ENCODE measurements around the gene TUT7.
"Not testable (repeated sequence)": the region's sequence is repeated elsewhere in the genome, so short reads cannot be mapped to it uniquely, and the experiment has no call there.

TUT7 gene

GRCh38 chr9:86344818-86345217 is 9.4 kb downstream of the TUT7 start:
- no peak for DNase-seq

GRCh38 chr9:86342269-86342668 is 11.9 kb downstream of the TUT7 start:
- DNase-seq: no peak

- no peak for DNase-seq
Measured at GRCh38 chr9:86341007-86341491, 13.2 kb downstream of the TUT7 start.

GRCh38 chr9:86340356-86341006 is 13.7 kb downstream of the TUT7 start:
- no peak for DNase-seq

GRCh38 chr9:86337469-86338108 is 16.6 kb downstream of the TUT7 start:
- no peak for DNase-seq

GRCh38 chr9:86336058-86336457 is 18.2 kb downstream of the TUT7 start:
- no peak for DNase-seq

GRCh38 chr9:86333651-86334050 is 20.6 kb downstream of the TUT7 start:
- no peak for DNase-seq

GRCh38 chr9:86330186-86330585 is 24.0 kb downstream of the TUT7 start:
- DNase-seq: no peak

GRCh38 chr9:86329649-86330048 is 24.6 kb downstream of the TUT7 start:
- DNase-seq: no peak

- DNase-seq: no peak
Measured at GRCh38 chr9:86328156-86328555, 26.1 kb downstream of the TUT7 start.

- no peak for DNase-seq
Measured at GRCh38 chr9:86326536-86326935, 27.7 kb downstream of the TUT7 start.

GRCh38 chr9:86324901-86325300 is 29.3 kb downstream of the TUT7 start:
- no peak for DNase-seq

- DNase-seq: no peak
Measured at GRCh38 chr9:86324308-86324707, 29.9 kb downstream of the TUT7 start.

GRCh38 chr9:86322973-86323644 is 31.1 kb downstream of the TUT7 start:
- no peak for DNase-seq

GRCh38 chr9:86321373-86321772 is 32.8 kb downstream of the TUT7 start:
- no peak for DNase-seq

- DNase-seq: no peak
Measured at GRCh38 chr9:86318187-86318586, 36.0 kb downstream of the TUT7 start.

- DNase-seq: no peak
Measured at GRCh38 chr9:86315078-86315477, 39.1 kb downstream of the TUT7 start.

- DNase-seq: not testable (repeated sequence)
Measured at GRCh38 chr9:86312959-86313358, 41.3 kb downstream of the TUT7 start.

- DNase-seq: no peak
Measured at GRCh38 chr9:86308687-86309086, 45.5 kb downstream of the TUT7 start.

- no peak for DNase-seq
Measured at GRCh38 chr9:86304236-86304730, 49.9 kb downstream of the TUT7 start.

GRCh38 chr9:86303316-86303975 is 50.8 kb downstream of the TUT7 start:
- peak; percentile 46 to 51 for DNase-seq

GRCh38 chr9:86301686-86302085 is 52.5 kb downstream of the TUT7 start:
- no peak for DNase-seq

- no peak for DNase-seq
Measured at GRCh38 chr9:86300701-86301100, 53.5 kb downstream of the TUT7 start.
